Measurements from ENCODE around the gene GIPC3. TPM values are rescaled to one million over a fixed set of nuclear protein-coding genes. Genes with fewer than 3 reads are reported as not detected.

The GIPC3 gene
- polyA plus RNA-seq, 1 of the 3 experiments (the other 2 are of a cell fraction) = 0.20 TPM

DNA sequence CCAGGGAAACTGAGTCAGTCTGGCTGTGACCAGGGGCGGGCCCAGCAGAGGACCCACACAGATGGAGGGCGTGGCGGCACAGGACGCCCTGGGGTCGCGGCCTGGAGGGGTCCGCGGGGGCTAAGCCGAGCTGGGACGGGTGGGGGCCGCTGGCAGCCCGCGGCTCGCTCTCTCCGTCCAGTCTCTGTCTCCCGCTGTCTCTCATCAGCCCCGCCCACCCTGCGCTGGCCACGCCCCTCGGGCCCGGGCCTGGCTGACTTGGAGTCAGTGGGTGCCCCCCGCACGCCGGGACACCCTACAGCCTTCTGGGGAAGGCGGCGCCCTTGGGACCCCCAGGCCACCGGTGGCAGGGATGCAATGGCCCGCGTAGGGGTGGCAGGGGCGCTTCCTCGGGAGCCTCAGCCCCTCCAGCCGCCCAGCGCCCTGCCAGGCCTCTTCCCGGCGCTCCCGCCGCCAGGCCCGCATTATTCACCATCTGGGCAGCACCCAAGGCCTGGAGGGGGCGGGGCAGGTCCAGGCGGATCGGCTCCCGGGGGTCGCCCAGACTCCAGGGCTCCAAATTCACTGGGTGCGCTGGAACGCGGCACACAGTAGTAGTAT, 21.5 kb downstream of the GIPC3 start, which contains the start of gene TBXA2R:
TSS of gene TBXA2R (minus strand) at position 186 of the 600 bp plus-strand sequence. CDS start 6,241 bp downstream, outside the sequence.
- 9% methylated on average over 16 of the region's 46 CpGs for WGBS (ENCODE audit: low lambda C conversion rate)
- peak within 1 kb of the TSS; percentile 33 to 36; a peak in 3 of 4 replicates for H3K27ac ChIP-seq (ENCODE audit: low read depth in 2 of 2, low read length in 1 of 2)
- H3K4me1 ChIP-seq (ENCODE audit: control insufficient read depth in 1 of 2, insufficient read depth in 2 of 2, low read depth in 1 of 2, low read length in 1 of 2) = peaks cover 8 to 14% of the 10 kb centered on the region in 2 experiments; a peak in 1 of 4 replicates
- H3K4me3 ChIP-seq (ENCODE audit: low read depth in 2 of 2, low read length in 1 of 2) = peak within 1 kb of the TSS; percentile 52 to 73
- DNase-seq = peak; percentile 96
- TF ChIP-seq YY1 (IDR thresholded peaks at IDR 0.05; ENCODE audit: low read depth) (no peak), MXI1 (IDR thresholded peaks at IDR 0.05; ENCODE audit: low read depth, low read length) (peak; percentile 21; the same call in 1 of the 2 replicates)
- no peaks in the 10 kb centered on the region for H3K27me3 ChIP-seq (ENCODE audit: insufficient read depth)
- peak within 1 kb of the TSS; percentile 73 for H3K9ac ChIP-seq
- no peaks in the 10 kb centered on the region for H3K79me2 ChIP-seq (ENCODE audit: insufficient read depth)
- H3K4me2 ChIP-seq = peak within 1 kb of the TSS; percentile 99
- peaks cover 0 to 12% of the 10 kb centered on the region in 2 experiments for H3K36me3 ChIP-seq (replicated peaks in 1 of 2; ENCODE audit: control insufficient read depth in 1 of 2, insufficient read depth in 2 of 2, low read length in 1 of 2)
- no peaks in the 10 kb centered on the region for H4K20me1 ChIP-seq (ENCODE audit: insufficient read depth)
- peak within 1 kb of the TSS; percentile 82; the same call in 1 of the 2 replicates for H2AFZ ChIP-seq (ENCODE audit: low read depth)
- CTCF ChIA-PET = interaction anchor here (0.6 to 1.1 kb wide), 3 partner anchors 22 to 335 kb away, joined by 3 to 5 read pairs (median 3); partner anchors contain the start of gene GIPC3
- H3F3A ChIP-seq (replicated peaks; ENCODE audit: insufficient read depth) = no peaks in the 10 kb centered on the region
- no peaks in the 10 kb centered on the region for H3K9me2 ChIP-seq
- POLR2A ChIA-PET = no interaction called here
- no peaks in the 10 kb centered on the region for H3K9me3 ChIP-seq

DNA sequence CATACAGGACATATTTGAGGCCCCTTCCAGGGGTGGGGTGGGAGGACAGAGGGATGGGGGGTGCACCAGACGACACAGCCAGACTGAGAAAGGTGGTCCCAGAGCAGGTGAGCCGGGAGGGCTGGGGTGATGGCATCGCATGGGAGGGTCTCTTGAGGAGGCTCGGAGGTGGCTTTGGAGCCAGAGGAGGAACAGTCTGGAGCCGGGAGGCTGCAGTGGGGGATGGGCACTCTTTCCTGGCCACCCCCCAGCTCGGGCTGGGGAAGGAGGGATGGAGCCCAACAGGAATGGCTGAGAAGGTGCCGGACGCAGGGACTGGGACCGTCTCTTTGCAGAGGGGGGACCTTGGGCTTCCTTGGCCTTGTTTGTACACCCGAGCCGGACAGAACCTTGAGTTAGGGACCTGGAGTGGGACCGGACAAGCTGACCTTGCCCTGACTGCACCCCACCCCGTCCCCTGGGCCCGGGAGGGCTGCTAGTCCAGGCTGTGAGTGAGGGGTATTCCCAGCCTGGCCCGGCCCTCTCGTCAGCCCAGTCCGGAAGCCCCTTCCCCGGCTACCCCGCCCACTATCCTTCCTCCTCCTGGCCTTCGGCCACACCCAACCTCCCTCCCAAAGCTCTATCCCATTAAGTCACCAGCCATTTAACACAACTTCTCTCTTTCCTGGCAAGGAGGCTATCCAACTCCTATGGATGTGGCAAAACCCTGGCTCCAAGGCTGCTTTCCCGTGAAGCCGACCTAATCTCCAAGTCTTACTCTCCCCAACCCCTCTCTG, 22.2 kb downstream of the GIPC3 start:
- H3K9me3 ChIP-seq = no peaks in the 10 kb centered on the region
- H3K36me3 ChIP-seq (replicated peaks in 1 of 2; ENCODE audit: control insufficient read depth in 1 of 2, insufficient read depth in 2 of 2, low read length in 1 of 2) = peaks cover 0 to 17% of the 10 kb centered on the region in 2 experiments
- H3K9ac ChIP-seq = peak overlapping the region; percentile 73
- peak overlapping the region; percentile 52 to 73 for H3K4me3 ChIP-seq (ENCODE audit: low read depth in 2 of 2, low read length in 1 of 2)
- WGBS (ENCODE audit: low lambda C conversion rate) = 86% methylated on average over 11 of the region's 22 CpGs
- peak; percentile 71 for DNase-seq
- H3K9me2 ChIP-seq = no peaks in the 10 kb centered on the region
- H2AFZ ChIP-seq (ENCODE audit: low read depth) = peak overlapping the region; percentile 82; the same call in 1 of the 2 replicates
- POLR2A ChIA-PET = interaction anchor here (0.5 kb wide), 1 partner anchor 90 kb away, joined by 3 read pairs; no protein-coding TSS in a partner anchor
- peaks cover 8 to 14% of the 10 kb centered on the region in 2 experiments; a peak in 1 of 4 replicates for H3K4me1 ChIP-seq (ENCODE audit: control insufficient read depth in 1 of 2, insufficient read depth in 2 of 2, low read depth in 1 of 2, low read length in 1 of 2)
- H3K27ac ChIP-seq (ENCODE audit: low read depth in 2 of 2, low read length in 1 of 2) = peak overlapping the region; percentile 33 to 36; a peak in 2 of 4 replicates
- no peaks in the 10 kb centered on the region for H3K79me2 ChIP-seq (ENCODE audit: insufficient read depth)
- H3K27me3 ChIP-seq (ENCODE audit: insufficient read depth) = no peaks in the 10 kb centered on the region
- H3K4me2 ChIP-seq = peak overlapping the region; percentile 99
- TF ChIP-seq EP300 (IDR thresholded peaks at IDR 0.05; ENCODE audit: borderline replicate concordance in 1 of 2, low read depth in 1 of 2, low read length in 1 of 2) (no peak), ELF1 (IDR thresholded peaks at IDR 0.05) (no peak), SIN3A (IDR thresholded peaks at IDR 0.05; ENCODE audit: borderline replicate concordance, low read depth, low read length) (no peak), GABPA (IDR thresholded peaks at IDR 0.05; ENCODE audit: low read depth) (no peak), CHD2 (IDR thresholded peaks at IDR 0.05; ENCODE audit: low read length, partially characterized antibody) (no peak)
- TF ChIP-seq, protein P1, sequence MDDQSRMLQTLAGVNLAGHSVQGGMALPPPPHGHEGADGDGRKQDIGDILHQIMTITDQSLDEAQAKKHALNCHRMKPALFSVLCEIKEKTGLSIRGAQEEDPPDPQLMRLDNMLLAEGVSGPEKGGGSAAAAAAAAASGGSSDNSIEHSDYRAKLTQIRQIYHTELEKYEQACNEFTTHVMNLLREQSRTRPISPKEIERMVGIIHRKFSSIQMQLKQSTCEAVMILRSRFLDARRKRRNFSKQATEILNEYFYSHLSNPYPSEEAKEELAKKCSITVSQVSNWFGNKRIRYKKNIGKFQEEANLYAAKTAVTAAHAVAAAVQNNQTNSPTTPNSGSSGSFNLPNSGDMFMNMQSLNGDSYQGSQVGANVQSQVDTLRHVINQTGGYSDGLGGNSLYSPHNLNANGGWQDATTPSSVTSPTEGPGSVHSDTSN (IDR thresholded peaks at IDR 0.05) = no peak
- no peaks in the 10 kb centered on the region for H4K20me1 ChIP-seq (ENCODE audit: insufficient read depth)
- CTCF ChIA-PET = interaction anchor here (0.6 to 2.9 kb wide), 6 partner anchors 11 to 334 kb away, joined by 3 to 23 read pairs (median 4); partner anchors contain the start of gene GIPC3
- no peaks in the 10 kb centered on the region for H3F3A ChIP-seq (replicated peaks; ENCODE audit: insufficient read depth)

Measured in SK-N-SH (cell line).